ENCODE measurements around the gene RPL22. TPM values are rescaled to one million over a fixed set of nuclear protein-coding genes. Genes with fewer than 3 reads are reported as not detected.

RPL22 gene
- total and polyA plus RNA-seq, 11 donors: 63.6 to 353 (median 241) TPM

- H3K4me1 ChIP-seq: peaks cover 0 to 57% (median 44%) of the 10 kb centered on the region in 12 donors
- 44 to 64% (median 58%) methylated on average over 10 of the region's 10 CpGs for WGBS, 4 donors
- no peaks in the 10 kb centered on the region for H3K9me3 ChIP-seq
- ATAC-seq (no peak), DNase-seq (no peak)
- peaks cover 0 to 34% (median 0%) of the 10 kb centered on the region in 9 donors for H3K27me3 ChIP-seq
- intact Hi-C loops (cut with DNase I): loop anchor here in 4 of 10 donors (2.0 to 10.0 kb wide), 3 partner anchors 15 to 153 kb away; partner anchors contain the start of gene HES3 (in 3 of the 4)
- no peak for TF ChIP-seq CTCF (IDR thresholded peaks at IDR 0.05)
- TF ChIP-seq POLR2A (IDR thresholded peaks at IDR 0.05): no peak
- peaks cover 0 to 30% (median 17%) of the 10 kb centered on the region in 9 donors for H3K36me3 ChIP-seq
- H3K27ac ChIP-seq: peak overlapping the region in 7 of 12 donors; percentile 41 to 99 (median 92)
- H3K4me3 ChIP-seq: peak overlapping the region in 6 of 12 donors; percentile 31 to 80 (median 70)
Measured at GRCh38 chr1:6207921-6208320, 8.5 kb upstream of the RPL22 start.

- H3K4me1 ChIP-seq: peaks cover 0 to 57% (median 44%) of the 10 kb centered on the region in 12 donors
- ATAC-seq: peak; percentile 37 to 53 (median 42)
Measured at GRCh38 chr1:6207075-6207885, 7.9 kb upstream of the RPL22 start.

GRCh38 chr1:6206520-6206855 lies 7.1 kb upstream of the RPL22 start:
- TF ChIP-seq POLR2A (IDR thresholded peaks at IDR 0.05): no peak
- TF ChIP-seq CTCF (IDR thresholded peaks at IDR 0.05): no peak
- H3K27ac ChIP-seq: peak overlapping the region; percentile 86 to 99 (median 92)
- peaks cover 0 to 17% (median 9%) of the 10 kb centered on the region in 9 donors for H3K36me3 ChIP-seq
- peaks cover 0 to 57% (median 44%) of the 10 kb centered on the region in 12 donors for H3K4me1 ChIP-seq
- H3K27me3 ChIP-seq: peaks cover 0 to 34% (median 0%) of the 10 kb centered on the region in 9 donors
- peak overlapping the region; percentile 47 to 80 (median 68) for H3K4me3 ChIP-seq
- ATAC-seq (peak in 2 of 4 donors; percentile 0), DNase-seq (peak in 1 of 5 donors; percentile 37)
- intact Hi-C loops (cut with DNase I): loop anchor here in 3 of 10 donors (5.0 to 10.0 kb wide), 2 partner anchors 36 to 152 kb away; partner anchors contain the start of gene HES3 (in 3 of the 3)
- WGBS, 4 donors: 13 to 65% (median 25%) methylated on average over 20 to 25 of the region's 25 CpGs
- no peaks in the 10 kb centered on the region for H3K9me3 ChIP-seq

More at GRCh38 chr1:6207075-6207885, 7.9 kb upstream of the RPL22 start:
- Histone ChIP-seq H3K4me3 (peak overlapping the region; percentile 47 to 80 (median 68)), H3K27me3 (peaks cover 0 to 34% (median 0%) of the 10 kb centered on the region in 9 donors), H3K27ac (peak overlapping the region in 11 of 12 donors; percentile 86 to 99 (median 92)), H3K36me3 (peaks cover 0 to 25% (median 14%) of the 10 kb centered on the region in 9 donors), H3K9me3 (no peaks in the 10 kb centered on the region)
- peak in 2 of 5 donors; percentile 48 to 62 for DNase-seq
- no peak for TF ChIP-seq POLR2A (IDR thresholded peaks at IDR 0.05)
- TF ChIP-seq CTCF (IDR thresholded peaks at IDR 0.05): no peak
- intact Hi-C loops (cut with DNase I): loop anchor here in 3 of 10 donors (5.0 to 10.0 kb wide), 2 partner anchors 35 to 152 kb away; partner anchors contain the start of gene HES3 (in 3 of the 3)
- 46 to 78% (median 69%) methylated on average over 11 to 19 of the region's 19 CpGs for WGBS, 4 donors

Data from heart left ventricle (tissue), 16 donors.